ENCODE data around the gene FSTL4.
"Not testable (repeated sequence)": the region's sequence is repeated elsewhere in the genome, so short reads cannot be mapped to it uniquely, and the experiment has no call there.

The FSTL4 gene

DNA sequence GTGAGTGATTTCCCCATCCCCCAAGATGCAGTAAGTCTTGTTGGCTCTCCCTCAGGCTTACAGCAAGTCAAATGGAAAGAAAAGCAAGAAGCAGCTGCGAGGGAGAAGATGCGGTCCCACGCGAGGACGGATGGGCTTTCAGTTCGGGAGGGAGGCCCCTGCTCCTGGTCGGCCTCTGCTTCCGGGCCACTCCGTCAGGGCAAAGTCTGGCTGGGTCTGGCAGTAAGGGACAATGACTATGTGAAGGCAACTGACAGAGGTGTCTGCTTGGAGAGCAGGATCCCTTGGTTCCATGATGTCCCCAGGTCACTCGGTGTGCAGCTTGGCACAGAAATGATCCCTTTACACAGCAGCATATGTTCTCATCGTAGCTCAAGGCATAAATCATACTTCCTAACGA lies 413.8 kb downstream of the FSTL4 start:
- TF ChIP-seq, protein P1, sequence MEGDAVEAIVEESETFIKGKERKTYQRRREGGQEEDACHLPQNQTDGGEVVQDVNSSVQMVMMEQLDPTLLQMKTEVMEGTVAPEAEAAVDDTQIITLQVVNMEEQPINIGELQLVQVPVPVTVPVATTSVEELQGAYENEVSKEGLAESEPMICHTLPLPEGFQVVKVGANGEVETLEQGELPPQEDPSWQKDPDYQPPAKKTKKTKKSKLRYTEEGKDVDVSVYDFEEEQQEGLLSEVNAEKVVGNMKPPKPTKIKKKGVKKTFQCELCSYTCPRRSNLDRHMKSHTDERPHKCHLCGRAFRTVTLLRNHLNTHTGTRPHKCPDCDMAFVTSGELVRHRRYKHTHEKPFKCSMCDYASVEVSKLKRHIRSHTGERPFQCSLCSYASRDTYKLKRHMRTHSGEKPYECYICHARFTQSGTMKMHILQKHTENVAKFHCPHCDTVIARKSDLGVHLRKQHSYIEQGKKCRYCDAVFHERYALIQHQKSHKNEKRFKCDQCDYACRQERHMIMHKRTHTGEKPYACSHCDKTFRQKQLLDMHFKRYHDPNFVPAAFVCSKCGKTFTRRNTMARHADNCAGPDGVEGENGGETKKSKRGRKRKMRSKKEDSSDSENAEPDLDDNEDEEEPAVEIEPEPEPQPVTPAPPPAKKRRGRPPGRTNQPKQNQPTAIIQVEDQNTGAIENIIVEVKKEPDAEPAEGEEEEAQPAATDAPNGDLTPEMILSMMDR (IDR thresholded peaks at IDR 0.05; ENCODE audit: insufficient read depth, missing control alignments) = no peak
- no peak for DNase-seq (ENCODE audit: insufficient read length, low spot score)
- no peak for FAIRE-seq

- no peak for DNase-seq (ENCODE audit: insufficient read length, low spot score)
- TF ChIP-seq, protein P1 (IDR thresholded peaks at IDR 0.05; ENCODE audit: insufficient read depth, missing control alignments) = no peak
- no peak for FAIRE-seq
Observed at GRCh38 chr5:133196441-133197085, 415.8 kb downstream of the FSTL4 start.

DNA sequence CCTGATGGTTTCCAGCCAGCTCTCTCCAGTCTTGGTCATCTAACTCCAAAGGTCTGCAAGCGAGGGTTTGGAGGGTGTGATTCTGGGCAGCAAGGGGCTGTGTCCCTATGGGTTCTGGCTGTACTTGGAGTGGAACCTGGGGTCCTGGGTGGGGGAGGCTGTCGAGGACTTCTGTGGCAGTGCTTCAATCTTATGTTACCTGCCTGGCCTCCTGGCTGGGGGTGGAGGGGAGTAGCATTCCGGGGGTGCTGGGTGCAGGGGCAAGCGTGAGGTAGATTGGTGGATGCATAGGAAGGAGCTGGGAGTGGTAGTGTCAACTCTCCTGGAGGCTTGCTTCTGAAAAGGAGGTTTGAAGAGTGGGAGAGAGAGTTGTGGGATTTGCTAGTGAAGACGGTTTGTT lies 417.1 kb downstream of the FSTL4 start:
- TF ChIP-seq, protein P1 (IDR thresholded peaks at IDR 0.05; ENCODE audit: insufficient read depth, missing control alignments) = no peak
- DNase-seq (ENCODE audit: insufficient read length, low spot score) (no peak), FAIRE-seq (no peak)

- no peak for DNase-seq (ENCODE audit: insufficient read length, low spot score)
- TF ChIP-seq, protein P1 (IDR thresholded peaks at IDR 0.05; ENCODE audit: insufficient read depth, missing control alignments) = no peak
- no peak for FAIRE-seq
Observed at GRCh38 chr5:133193794-133194193, 418.5 kb downstream of the FSTL4 start.

- FAIRE-seq = no peak
- TF ChIP-seq, protein P1 (IDR thresholded peaks at IDR 0.05; ENCODE audit: insufficient read depth, missing control alignments) = no peak
- no peak for DNase-seq (ENCODE audit: insufficient read length, low spot score)
Observed at GRCh38 chr5:133192716-133193115, 419.6 kb downstream of the FSTL4 start.

- TF ChIP-seq, protein P1 (IDR thresholded peaks at IDR 0.05; ENCODE audit: insufficient read depth, missing control alignments) = no peak
- no peak for FAIRE-seq
Observed at GRCh38 chr5:133189881-133190280, 422.5 kb downstream of the FSTL4 start.

GRCh38 chr5:133179405-133179804 lies 432.9 kb downstream of the FSTL4 start:
- TF ChIP-seq, protein P1 (IDR thresholded peaks at IDR 0.05; ENCODE audit: insufficient read depth, missing control alignments) = no peak
- DNase-seq (ENCODE audit: insufficient read length, low spot score) (no peak), FAIRE-seq (no peak)

More at GRCh38 chr5:133189881-133190280, 422.5 kb downstream of the FSTL4 start:
- DNase-seq (ENCODE audit: insufficient read length, low spot score) = no peak

DNA sequence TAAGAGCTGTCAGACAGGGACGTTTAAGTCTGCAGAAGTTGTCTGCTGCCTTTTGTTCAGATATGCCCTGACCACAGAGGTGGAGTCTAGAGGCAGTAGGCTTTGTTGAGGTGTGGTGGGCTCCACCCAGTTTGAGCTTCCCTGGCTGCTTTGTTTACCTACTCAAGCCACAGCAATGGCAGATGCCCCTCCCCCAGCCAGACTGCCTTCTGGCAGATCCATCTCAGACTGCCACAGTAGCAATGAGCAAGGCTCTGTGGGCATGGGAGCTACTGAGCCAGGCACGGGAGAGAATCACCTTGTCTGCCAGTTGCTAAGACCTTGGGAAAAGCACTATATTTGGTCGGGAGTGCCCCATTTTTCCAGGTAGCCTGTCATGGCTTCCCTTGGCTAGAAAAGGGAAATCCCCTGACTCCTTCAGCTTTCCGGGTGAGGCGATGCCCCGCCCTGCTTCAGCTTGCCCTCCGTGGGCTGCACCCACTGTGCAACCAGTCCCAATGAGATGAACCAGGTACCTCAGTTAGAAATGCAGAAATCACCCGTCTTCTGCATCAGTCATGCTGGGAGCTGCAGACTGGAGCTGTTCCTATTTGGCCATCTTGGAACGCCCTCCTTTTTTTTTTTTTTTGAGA lies 441.5 kb downstream of the FSTL4 start:
- FAIRE-seq; DNase-seq (ENCODE audit: insufficient read length, low spot score): not testable (repeated sequence)

Measured in D721Med (cell line).